ENCODE results near the gene PSMG3. TPM values are rescaled to one million over a fixed set of nuclear protein-coding genes. Genes with fewer than 3 reads are reported as not detected.
A peak's percentile ranks its signal among the peaks of the same experiment; 100 is the strongest.

The PSMG3 gene
- total and polyA plus RNA-seq, 8 donors, result 19.8 to 31.2 (median 25.1) TPM

DNA sequence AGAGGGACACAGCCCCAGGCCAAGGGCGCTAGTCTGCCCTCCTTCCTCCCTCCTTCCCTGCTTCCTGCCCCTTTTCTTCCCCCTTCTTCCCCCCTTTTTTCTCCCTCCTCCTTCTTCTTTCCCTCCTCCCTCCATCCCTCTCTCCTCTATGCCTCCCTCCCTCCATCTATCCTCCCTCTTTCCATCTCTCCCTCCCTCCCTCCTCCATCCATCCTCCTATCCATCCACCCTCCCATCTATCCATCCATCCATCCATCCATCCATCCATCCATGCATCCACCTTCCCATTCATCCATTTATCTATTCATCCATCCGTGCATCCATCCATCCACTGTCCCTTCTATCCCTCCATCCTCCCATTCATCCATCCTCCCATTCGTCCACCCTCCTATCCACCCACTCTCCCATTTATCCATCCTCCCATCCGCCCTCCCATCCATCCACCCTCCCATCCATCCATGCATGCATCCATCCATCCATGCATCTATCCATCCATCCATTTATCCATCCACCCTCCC lies 24.1 kb upstream of the PSMG3 start:
- H3K4me1 ChIP-seq, result no peaks in the 10 kb centered on the region
- TF ChIP-seq, protein P1, sequence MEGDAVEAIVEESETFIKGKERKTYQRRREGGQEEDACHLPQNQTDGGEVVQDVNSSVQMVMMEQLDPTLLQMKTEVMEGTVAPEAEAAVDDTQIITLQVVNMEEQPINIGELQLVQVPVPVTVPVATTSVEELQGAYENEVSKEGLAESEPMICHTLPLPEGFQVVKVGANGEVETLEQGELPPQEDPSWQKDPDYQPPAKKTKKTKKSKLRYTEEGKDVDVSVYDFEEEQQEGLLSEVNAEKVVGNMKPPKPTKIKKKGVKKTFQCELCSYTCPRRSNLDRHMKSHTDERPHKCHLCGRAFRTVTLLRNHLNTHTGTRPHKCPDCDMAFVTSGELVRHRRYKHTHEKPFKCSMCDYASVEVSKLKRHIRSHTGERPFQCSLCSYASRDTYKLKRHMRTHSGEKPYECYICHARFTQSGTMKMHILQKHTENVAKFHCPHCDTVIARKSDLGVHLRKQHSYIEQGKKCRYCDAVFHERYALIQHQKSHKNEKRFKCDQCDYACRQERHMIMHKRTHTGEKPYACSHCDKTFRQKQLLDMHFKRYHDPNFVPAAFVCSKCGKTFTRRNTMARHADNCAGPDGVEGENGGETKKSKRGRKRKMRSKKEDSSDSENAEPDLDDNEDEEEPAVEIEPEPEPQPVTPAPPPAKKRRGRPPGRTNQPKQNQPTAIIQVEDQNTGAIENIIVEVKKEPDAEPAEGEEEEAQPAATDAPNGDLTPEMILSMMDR (IDR thresholded peaks at IDR 0.05), result no peak
- no peaks in the 10 kb centered on the region for H3K36me3 ChIP-seq
- DNase-seq (no peak), ATAC-seq (no peak)
- H3K27ac ChIP-seq, result no peak overlapping the region
- H3K4me3 ChIP-seq, result no peak overlapping the region
- peaks cover 8 to 69% of the 10 kb centered on the region in 2 donors for H3K27me3 ChIP-seq
- intact Hi-C loops (cut with DNase I), result loop anchor here in 1 of 2 donors (10.0 kb wide), 1 partner anchor 611 kb away; no protein-coding TSS in a partner anchor
- H3K9me3 ChIP-seq, result peaks cover 0 to 3% of the 10 kb centered on the region in 2 donors

DNA sequence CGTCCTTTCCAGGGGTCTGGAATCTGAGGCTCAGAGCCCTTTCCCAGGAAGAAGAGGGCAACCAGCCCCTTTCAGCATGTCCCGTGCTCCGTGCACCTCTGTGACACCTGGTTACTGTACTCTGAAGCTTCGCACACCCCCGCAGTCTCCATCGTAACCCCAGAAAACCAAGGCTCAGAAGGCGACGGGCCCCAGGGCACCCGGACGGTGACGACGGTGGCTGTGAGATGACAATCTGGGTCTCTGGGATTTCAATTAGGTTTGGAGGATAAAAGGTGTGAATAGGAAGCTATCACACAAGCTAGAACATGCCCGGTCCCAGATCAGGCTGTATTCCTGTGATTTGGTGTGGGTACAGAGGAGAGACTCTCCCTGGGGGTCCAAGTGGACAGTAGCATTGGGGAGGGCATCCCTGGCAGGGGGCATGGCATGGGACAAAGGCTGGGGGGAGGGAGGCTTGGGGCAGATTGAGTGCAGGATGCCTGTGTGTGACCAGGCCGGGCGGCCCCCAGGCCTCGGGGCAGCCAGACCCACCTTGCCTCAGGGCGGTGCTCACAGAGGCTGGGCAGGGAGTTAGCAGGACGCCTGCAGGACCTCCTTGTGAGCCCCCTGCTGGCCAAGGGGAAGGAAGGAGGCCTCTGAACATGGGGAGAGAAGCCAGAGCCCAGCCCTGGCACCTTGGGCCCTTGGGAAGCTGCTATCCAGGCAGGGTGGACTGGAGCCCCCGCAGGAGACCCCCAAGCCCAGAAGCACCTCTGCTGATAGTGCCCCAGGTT lies 23.4 kb upstream of the PSMG3 start:
- peaks cover 0 to 6% of the 10 kb centered on the region in 2 donors for H3K9me3 ChIP-seq
- H3K4me1 ChIP-seq, result no peaks in the 10 kb centered on the region
- H3K36me3 ChIP-seq, result no peaks in the 10 kb centered on the region
- ATAC-seq (no peak), DNase-seq (no peak)
- H3K27ac ChIP-seq, result no peak overlapping the region
- intact Hi-C loops (cut with DNase I), result loop anchor here in 1 of 2 donors (10.0 kb wide), 1 partner anchor 612 kb away; no protein-coding TSS in a partner anchor
- no peak overlapping the region for H3K4me3 ChIP-seq
- TF ChIP-seq, protein P1 (IDR thresholded peaks at IDR 0.05), result peak in 1 of 2 donors; percentile 11
- peaks cover 8 to 76% of the 10 kb centered on the region in 2 donors for H3K27me3 ChIP-seq

DNA sequence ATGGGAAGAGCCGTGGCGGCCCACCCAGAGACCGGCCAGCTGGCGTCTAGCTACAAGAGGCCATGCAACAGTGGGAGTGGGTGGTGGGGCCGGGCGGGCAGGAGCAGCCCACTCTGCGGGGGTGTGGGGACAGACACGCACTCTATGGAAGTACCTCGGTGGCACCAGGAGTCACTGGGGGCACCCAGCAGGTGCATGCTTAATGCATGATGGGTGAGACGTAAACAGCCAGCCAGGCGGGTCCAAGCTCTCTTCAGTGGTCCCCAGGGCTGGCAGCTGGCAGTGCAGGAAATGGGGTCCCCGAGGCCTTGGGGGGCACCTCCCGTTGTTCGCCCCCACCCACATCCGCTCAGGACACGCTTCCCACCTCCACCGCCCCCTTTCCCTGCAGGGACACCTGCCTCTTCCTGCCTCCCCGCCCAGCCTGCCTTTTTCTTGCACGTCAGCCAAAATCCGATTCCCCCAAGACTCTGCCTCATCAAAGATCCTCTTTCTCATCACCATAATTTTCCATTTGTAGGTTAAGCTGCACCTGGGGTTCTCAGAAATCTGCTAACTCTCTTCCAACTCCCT lies 22.6 kb upstream of the PSMG3 start:
- Histone ChIP-seq H3K36me3 (no peaks in the 10 kb centered on the region), H3K9me3 (peaks cover 0 to 6% of the 10 kb centered on the region in 2 donors), H3K4me1 (no peaks in the 10 kb centered on the region), H3K4me3 (no peak overlapping the region), H3K27me3 (peaks cover 8 to 72% of the 10 kb centered on the region in 2 donors), H3K27ac (no peak overlapping the region)
- DNase-seq (peak in 1 of 4 donors; percentile 61), ATAC-seq (no peak)
- TF ChIP-seq, protein P1 (IDR thresholded peaks at IDR 0.05), result no peak
- intact Hi-C loops (cut with DNase I), result loop anchor here in 1 of 2 donors (10.0 kb wide), 1 partner anchor 612 kb away; no protein-coding TSS in a partner anchor

DNA sequence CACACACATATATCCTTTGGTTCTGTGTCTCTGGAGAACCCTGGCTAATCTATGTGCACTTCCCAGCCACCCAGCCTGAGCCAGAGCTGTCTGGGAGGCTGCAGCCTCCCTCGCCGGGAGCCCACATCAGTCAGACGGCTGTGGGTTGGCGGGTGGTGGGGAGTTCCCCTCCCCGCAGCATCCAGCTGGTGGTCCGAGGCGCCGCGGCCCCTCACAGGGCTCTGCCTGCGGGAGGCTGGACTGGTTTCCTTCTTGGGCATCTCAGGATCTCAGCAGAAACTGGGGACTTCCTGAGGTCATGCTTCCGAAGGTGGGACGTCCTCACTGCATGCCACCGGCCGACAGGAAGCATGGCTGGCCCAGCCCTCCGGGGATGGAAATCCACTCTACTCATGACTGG lies 22.0 kb upstream of the PSMG3 start:
- TF ChIP-seq, protein P1 (IDR thresholded peaks at IDR 0.05), result no peak
- ATAC-seq, result no peak

DNA sequence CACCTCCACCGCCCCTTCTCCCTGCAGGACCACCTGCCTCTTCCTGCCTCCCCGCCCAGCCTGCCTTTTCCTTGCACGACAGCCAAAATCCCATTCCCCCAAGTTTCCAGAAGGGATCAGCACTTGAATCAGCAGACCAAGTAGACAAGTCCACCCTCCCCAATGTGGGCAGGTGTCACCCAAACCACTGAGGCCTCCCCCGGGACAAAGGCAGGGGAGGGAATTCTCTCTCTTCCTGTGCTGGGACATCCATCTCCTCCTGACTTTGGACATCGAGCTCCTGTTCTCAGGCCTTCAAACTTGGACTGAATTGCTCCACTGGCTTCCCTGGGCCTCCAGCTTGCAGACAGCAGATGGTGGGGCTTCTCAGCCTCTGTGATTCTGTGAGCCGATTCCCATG lies 21.6 kb upstream of the PSMG3 start:
- Histone ChIP-seq H3K36me3 (no peaks in the 10 kb centered on the region), H3K27me3 (peaks cover 8 to 68% of the 10 kb centered on the region in 2 donors), H3K9me3 (peaks cover 0 to 6% of the 10 kb centered on the region in 2 donors), H3K4me1 (no peaks in the 10 kb centered on the region), H3K27ac (no peak overlapping the region), H3K4me3 (no peak overlapping the region)
- TF ChIP-seq, protein P1 (IDR thresholded peaks at IDR 0.05), result no peak
- DNase-seq, result no peak
- intact Hi-C loops (cut with DNase I), result loop anchor here in 1 of 2 donors (10.0 kb wide), 1 partner anchor 613 kb away; no protein-coding TSS in a partner anchor
- ATAC-seq, result no peak

More for the DNA sequence above, 22.0 kb upstream of the PSMG3 start:
- Histone ChIP-seq H3K36me3 (no peaks in the 10 kb centered on the region), H3K4me1 (no peaks in the 10 kb centered on the region), H3K9me3 (peaks cover 0 to 6% of the 10 kb centered on the region in 2 donors), H3K27me3 (peaks cover 8 to 72% of the 10 kb centered on the region in 2 donors), H3K4me3 (no peak overlapping the region), H3K27ac (no peak overlapping the region)
- DNase-seq, result peak in 1 of 4 donors; percentile 62
- intact Hi-C loops (cut with DNase I), result loop anchor here in 1 of 2 donors (10.0 kb wide), 1 partner anchor 613 kb away; no protein-coding TSS in a partner anchor
